Skin of body (tissue), 2 donors: ENCODE results near the gene CACNB3. TPM values are rescaled to one million over a fixed set of nuclear protein-coding genes. Genes with fewer than 3 reads are reported as not detected.

Experiments used
- DNase-seq: peaks from one replicate; lab custom pipeline; 2025; lab: John Stamatoyannopoulos, UW
- total RNA-seq: library from RNA; depleted of rRNA; stranded (reverse); fragments of >200 nt; gene quantifications from one replicate; pipeline ENCODE4 v1.2.3, GENCODE V29; 2014

The CACNB3 gene
- total RNA-seq, 1 donor from 2014 or later: 10.8 TPM

DNA sequence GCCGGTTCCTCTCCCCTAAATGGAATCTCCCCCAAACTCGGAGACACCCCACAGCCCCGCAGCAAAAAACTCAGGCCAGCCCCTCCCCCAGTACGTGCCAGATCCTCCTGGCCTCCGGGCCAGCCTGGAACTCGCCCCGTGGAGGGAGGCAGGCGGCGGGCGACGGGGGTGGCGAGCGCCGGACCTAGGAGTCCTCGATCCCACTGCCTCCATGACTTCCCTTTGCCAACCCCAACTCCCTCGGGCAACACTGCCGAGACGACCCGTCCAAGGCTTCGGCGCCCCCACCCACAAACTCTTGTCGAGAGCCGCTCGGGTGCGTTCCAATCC lies 29.8 kb upstream of the CACNB3 start:
- no peak for DNase-seq

DNA sequence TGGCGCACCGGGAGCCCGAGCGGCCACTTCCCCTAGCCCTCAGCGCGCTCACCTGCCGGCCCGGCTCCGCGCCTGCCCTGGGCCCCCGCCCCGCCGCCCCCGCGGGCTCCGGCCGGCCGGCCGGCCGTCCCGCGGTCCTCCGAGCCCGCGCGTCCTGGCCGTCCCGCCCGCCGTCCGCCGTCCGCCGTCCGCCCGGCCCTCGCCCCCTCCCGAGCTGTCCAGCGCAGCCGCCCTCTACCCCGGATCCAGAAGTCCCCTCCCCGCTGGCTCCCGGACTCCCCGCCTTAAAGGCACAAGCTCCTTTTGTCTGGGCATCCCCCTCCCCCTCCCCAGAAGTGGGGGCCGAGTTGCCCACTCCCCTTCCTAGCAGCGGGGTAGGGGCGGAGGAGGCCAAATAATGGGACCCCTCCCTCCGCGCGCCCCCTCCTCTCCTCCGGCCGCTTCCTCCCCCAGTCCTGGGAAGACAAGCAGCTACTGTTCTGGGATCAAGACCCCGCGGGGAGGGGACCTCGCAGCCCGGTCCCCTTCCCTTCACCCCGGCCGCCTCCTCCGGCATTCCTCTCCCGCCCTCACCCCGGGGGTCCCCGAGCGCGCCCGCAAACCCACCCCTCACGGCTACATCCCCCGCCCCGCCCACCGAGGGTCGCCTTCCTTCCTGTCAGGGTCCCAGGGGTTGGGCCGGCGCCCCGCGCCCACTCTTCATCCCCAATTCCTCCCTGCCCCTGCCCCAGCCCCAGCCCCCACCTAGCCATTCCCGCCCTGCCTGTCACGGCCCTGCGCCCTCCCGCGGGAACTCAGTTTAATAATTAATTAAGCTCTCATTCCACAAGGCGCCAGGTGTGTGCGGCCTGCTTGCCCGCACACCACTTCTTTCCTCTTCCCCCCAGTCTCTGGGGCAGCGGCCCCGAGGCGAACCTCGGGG lies 29.2 kb upstream of the CACNB3 start, which contains the start of gene ADCY6:
Gene ADCY6, minus strand, starts transcription at position 236 of the 922 bp plus-strand sequence. CDS start 5,655 bp downstream, outside the sequence.
- peak; percentile 39 for DNase-seq

DNA sequence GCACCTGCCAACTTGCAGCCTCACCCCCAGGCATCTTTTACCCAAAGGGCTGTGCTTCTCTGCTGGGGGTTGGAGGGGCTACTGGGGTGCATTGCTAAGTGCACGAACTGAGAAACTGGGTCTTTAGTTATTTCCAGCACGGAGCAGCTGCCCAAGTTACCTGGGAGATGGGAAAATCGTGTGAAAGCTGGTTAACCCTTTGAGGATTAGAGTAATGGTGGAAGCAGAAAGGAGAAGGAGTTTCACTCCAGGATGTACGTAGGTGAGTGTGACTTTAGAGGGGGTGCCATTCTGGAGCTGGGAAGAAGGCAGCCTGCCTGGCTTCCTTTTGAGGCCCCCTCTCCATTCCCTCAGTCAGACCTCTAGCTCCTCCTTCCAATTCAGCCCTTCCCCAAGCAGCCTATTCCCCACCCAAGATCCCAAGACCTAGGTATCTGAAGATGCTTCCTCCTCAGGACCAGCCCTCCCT lies 28.4 kb upstream of the CACNB3 start:
- no peak for DNase-seq

DNA sequence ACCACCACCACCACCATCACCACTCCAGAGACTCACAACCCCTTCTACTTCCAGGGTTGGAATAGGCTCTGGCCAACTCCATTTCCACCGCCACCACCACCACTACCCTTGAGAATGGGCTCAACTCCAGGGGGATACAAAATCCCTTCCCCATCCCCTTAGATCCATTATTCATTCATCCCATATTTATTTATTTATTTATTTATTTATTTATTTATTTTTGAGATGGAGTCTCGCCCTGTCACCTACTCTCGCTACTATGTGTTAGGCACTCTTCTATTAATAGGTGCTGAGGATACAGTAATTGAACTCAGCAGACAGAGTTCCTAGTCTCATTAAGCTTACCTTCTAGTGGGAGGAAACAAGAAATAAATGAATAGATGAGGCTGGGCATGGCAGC lies 24.6 kb upstream of the CACNB3 start:
- no peak for DNase-seq

DNA sequence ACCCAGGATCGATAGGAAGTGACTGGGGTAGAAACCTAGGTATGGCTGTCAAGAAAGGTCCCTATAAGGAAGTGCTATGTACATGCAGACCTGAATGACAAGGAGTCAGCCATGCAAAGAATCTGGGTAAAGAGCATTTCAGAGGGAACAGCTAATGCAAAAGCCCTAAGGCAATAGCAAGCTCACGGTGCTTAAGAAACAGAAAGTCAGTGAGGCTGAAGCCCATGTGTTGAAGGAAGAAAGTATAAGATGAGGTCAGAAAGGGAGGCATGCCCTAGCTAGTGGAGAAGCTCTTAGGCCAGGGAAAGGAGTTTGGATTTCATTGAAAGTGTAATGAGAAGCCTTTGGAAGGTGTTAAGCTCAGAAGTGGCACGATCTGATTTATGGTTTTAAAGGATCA lies 23.4 kb upstream of the CACNB3 start:
- DNase-seq: no peak

DNA sequence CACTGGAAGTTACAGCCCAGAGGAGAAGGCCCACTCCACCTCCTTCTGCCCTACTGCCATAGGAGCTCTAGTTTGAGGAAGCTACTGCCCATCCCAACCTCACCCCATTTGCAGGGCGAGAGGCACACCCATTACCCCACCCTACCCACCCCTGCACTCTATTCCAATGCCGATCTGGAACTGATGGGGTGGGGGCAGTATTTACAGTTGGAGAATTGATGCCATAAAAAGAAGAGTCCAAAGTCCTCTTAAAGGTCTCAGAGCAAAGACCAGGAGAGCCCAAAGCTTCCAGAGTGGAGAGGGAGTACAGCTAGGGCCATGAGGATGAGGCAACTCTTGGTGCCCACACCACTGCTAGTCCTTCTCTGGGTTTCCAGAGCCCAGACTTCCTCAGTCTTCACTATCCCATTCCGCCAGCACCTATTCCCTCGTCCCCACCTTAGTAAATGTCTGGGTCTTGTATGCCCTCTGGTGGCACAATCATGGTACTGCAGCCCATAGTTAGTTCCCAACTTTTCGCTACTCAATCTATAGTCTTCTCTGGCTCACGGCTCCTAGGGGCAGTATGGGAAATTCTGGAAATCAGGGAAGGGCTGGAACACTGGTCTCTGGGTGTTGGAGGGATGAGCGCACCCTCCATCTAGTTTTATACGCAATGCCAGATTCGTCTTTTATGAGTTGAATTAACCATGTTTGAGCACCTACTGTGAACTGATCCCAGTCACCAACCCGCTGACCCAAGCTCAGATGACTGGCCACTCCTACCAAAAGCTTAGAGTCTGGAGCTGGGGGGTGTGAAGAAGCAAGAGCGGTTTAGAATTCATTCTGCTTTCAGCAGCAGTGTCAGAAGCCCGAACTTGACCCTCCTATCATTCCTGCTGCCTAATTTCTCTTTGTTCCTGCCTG lies 22.5 kb upstream of the CACNB3 start:
- DNase-seq: peak; percentile 54

DNA sequence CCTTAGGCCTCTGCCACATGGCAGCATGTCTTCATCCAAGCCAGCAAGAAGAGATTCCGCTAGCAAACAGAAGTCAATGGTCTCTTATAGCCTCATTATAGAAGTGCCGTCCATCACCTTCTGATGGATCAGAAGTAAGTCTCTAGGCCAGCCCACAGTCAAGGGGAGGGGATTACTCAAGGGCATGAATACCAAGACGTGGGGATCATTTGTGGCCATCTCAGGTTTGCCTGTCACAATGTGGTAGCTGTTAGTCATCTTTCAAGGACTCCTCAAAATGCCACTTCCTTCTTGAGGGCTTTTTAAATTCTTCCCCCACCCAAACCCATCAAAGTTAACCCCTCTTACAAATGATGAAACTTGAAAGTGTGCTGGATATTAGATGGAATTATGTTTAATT lies 21.3 kb upstream of the CACNB3 start:
- no peak for DNase-seq

DNA sequence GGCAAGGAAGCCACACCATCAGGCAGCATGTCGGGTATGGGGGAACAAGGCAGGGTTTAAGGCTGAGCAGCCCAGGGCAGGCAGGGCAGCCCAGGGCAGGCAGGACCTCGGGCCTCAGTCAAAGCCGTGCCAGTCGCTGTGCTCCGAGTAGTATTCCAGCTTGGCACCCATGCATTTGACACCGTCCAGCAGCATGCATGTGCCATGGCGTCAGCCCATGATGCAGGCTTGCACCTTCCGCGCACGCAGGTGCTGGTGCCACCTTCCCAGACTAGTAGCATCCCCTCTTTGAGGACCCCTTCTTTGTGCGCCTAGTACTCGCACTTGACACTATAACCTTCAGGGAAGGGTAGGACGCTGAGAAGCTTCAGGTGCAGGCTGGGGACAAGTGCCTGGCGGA lies 17.8 kb upstream of the CACNB3 start:
- DNase-seq: no peak

DNA sequence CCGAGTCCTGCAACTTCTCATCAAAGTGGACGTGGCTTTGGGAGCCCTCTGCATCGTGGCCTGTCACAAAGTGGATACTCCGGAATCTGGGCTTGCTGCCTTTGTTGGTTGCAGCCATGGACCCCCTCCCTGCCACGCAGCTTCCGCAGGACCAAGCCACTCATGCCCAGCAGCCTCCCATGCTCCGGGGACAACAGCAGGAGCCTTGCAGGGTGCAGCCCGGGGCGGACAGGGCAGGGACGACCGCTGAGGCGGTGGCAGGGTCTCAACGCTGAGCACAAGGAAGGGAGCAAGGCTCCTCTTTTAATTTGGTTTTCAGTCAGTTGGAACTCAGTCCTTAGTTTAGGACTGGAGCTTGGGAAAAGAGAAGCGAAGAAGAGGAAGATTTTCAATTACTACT lies 17.3 kb upstream of the CACNB3 start:
- no peak for DNase-seq

DNA sequence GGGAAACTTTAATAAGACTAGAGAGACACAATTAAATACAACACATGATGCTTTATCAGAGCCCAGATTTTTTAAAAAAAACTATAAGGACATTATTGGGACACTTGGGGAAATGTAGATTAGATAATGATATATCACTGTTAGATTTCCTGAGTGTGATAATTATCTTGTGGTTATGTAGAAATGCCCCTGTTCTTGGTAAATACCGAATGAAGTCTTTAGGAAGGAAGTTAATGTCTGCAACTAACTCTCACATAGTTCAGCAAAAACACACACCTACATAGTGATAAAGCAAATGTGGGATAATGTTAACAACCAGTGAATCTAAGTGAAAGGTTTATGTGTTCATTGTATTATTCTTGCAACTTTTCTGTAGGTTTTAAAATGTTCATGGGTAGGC lies 14.6 kb upstream of the CACNB3 start:
- no peak for DNase-seq

DNA sequence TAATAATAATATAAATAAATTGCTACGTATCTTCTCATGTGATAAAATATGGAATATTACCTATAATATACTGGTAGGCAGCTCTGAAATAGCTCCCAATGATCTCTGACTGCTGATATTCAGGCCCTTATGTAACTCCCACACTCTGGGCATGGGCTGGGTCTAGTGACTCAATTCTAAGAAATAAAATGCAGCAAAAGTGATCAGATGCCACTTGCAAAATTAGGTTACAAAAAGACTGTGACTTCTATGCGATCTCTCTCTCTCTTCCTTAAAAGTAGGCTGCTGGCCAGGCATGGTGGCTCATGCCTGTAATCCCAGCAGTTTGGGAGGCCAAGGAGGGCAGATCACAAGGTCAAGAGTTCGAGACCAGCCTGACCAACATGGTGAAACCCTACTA lies 10.3 kb upstream of the CACNB3 start:
- no peak for DNase-seq

DNA sequence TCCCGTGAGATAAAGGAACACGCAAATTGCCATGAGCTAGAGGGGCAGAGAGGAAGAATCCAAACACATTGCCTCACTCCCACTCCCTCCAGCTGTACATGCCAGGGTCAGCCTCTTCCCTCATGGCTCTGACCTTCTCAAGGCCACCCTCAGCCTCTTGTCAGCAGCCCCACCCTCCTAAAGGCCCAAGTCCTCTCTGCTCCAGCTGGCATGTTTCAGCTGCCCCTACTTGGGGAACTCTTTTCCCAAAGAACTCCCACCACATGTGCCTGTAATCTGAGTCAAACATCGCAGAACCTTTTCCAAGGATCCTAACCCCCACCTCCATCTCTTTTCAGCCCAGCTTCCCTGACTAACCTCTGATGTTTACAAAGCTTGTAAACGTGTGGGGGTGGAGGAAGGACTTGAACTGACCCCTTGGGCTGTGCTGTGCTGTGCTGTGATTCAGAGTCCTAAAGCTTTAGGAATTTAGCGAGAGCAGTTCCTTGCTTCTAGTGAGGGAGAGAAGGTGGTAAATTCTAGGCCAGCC lies 7.3 kb upstream of the CACNB3 start:
- DNase-seq: no peak

DNA sequence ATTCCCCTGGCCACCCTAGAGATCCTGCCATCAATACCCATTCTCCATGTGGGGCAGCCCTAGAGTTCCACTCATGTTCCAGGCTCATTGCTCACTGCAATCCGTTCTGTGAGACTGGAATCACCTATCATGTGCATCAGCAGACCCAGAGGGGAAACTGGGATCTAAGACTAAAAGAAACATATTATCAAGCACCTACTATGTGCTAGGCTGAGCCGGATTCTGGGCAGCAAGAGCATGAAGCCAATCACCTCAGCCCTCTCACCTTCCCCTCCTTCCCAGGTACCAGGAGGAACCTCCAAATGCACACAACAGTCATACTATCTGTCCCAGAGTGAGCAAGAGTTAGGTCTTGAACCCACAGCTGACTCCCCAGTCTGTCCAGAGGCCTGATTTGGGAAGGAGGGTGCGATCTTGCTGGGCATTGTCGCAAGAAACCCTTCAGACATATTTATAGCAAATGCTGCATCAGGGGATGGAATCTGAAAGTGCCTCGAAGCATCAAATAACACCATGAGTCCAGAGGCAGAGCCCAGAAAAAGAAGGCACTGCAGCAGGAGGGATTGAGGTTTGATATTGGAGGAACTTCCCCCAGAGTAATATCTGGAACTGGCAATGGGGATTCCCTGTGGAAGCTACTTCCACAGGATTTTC lies 6.7 kb upstream of the CACNB3 start:
- DNase-seq: no peak

DNA sequence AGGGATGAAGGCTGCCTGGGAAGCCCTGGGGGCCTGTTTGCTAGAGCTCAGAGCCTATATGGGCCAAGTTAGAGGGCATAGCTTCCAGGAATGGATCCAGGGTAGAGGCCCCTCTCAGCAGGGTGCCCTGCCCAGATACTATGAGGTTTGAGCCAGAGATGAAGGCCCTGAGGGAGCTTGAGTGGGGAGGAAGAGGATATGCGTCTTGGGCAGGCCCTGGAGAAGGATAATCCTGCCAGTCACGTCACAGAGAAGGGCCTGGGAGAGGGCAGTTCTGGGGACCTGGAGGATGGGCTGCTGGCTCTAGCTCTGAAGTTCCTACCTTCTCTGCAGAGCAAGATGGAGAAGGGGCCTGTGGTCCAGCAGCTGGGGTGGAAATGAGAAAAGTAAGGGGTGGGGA lies 5.9 kb upstream of the CACNB3 start:
- DNase-seq: no peak

DNA sequence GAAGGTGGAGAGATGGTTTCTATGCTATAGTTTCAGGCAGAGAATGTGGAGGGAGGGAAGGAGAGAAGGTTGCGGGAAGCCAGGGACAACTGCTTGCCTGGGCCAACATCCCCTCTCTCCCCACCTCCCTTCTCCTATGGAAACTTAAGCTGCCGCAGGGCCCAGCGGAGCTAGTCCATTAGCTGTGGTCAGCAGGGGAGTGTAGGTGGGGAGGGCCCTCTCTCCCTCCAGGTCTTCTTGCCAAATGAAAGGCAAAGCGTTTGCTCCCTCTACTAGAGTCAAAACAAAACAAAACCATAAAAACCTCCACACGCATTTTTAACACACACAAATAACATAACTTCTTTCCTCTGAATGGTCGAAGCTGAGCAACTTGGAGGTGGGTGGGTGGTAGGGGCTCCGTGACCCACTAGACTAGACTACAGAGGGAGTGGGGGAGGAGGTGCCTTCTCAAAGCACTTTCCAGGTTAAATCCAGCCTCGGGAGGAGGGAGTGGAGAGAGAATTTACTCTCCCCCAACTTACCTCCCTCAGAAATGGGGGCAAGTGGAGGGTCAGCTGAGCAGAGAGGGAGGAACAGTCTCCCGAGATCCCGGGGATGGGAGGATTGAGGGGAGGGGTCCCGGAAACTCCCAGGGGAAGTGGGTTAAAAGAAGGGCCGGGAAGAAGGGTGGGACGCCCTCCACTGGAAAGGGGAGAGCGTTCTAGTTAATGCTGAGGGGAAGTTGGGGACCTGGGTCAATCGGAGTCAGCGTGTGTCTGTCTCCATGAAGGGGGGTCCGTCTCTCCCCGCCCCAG lies 4.6 kb upstream of the CACNB3 start:
- DNase-seq: no peak

DNA sequence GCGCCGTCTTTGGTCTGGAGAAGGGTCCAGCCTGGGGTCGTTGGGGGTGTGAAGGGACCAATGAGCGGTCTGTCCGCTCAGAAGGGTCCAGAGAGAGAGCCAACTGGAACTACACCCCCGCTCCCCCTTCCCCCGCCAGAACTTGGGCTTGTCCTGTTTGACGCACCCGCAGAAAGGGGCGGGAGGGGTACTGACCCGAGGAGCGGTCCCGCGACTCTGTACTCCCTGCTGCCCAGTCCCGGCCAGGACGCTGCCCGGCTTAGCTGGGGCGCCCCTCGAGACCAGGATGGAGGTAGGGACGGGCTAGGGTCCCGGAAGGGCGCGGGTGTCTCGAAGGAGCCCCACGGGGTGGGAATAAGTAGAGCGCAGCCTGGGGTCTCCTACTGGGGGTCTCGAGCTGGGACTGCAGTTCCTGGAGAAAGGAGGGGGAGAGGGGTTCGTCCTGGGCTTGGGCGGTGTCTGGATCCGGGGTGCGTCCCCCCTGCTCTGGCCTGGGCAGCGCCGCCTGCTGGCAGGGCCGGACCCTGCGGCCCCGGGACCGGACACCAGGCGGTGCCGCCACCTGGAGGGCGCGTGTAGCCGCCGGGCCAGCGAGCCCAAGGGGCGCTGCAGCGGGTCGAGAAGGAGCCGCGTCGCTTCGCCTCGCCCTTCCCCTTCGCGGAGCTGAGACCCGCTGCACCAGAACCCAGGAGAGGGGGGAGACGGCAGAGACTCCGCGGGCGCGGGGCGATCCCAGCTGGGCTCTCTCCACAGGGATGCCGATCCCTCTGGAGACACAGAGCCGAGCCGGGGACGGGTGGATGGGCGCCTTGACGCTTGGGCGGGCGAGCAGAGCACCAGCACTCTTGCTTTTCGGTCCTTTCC lies 3.8 kb upstream of the CACNB3 start:
- peak; percentile 54 for DNase-seq

DNA sequence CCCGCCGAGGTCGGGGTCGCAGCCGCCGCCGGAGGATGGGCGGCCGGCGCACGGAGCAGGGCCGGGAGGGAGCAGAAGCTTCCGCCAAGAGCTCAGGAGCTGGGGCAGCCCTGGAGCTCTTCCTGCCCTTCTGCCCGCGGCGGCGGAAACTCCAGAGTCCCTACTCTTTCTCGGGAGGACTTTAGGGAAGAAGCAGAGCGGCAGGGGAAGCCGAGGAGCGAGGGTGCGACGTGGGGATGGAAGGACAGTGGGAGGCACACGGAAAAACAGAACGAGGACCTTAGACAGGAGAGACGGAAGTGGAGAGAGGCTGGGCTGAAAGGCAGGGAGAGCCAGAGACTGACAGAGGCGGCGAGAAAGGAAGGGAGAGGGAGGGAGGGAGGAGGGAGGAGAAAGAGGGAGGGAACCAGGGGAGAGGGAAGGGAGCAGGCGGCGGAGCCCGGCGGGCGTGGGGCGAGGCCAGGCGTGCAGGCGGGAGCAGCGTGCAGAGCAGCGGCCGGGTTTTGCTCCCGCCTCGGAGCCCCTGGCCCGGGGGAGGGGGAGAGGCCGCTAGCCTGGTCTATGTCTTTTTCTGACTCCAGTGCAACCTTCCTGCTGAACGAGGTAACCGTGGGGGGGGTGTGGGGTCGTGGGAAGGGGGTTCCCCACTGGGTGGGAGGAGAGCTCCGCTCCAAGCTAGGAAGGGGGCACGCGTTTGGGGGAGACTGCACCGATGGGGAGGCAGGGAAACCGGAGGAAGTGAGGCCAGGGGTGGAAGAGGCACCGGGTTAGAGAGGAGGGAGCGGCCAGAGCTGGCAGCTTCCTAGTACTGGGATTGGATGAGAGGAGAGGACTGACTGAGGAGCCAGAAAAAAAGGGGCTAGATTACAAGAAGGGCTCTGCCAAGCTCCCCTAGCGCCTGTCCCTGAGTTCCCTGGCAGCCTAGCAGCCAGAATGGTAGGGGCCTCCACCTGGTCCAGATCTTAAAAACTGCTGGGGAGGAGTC lies 2.9 kb upstream of the CACNB3 start:
- peak; percentile 85 for DNase-seq

DNA sequence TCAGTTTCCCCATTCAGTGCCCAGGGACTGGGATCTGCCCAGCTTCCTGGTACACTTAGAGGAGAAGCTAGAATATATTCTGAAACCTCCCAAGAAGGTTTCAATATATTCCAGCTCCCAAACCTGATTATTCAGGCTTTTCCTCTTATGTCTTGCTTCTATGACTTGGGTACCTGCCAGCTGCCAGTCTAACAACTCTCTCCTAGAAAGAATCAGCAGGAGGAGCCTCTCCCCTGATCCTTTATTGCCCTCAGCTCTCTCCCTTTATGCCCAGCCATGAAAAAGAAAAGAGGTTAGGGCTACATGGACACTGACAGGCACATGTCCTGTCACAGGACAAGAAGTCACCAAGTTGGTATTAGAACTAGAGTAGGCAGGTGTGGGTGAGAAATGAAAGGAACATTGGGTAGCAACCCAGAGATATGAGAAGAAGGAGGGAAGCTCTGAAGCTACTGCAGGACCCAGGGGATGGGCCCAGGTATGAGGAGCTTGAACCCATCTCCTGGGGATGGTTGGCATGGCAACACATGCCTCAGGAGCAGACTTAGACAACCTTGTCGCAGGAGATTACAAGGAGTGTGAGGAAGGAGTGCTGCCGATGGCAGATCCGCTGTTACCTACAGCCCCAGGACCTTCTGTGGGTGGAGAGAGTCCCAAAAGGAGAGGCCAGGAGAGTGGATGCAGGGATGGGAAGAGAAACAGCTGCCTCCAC lies 2.0 kb upstream of the CACNB3 start:
- no peak for DNase-seq
